ENCODE data around the gene DRAM1.

GRCh38 chr12:101845137-101845711 is 32.2 kb upstream of the DRAM1 start:
- no peak for TF ChIP-seq GATA2 (CRISPR knock-in tag; IDR thresholded peaks at IDR 0.05)
- TF ChIP-seq CTCF (IDR thresholded peaks at IDR 0.05) = no peak
- TF ChIP-seq NRF1 (IDR thresholded peaks at IDR 0.05; ENCODE audit: low read depth, low read length) = no peak
- no peak for TF ChIP-seq REST (IDR thresholded peaks at IDR 0.05; ENCODE audit: low read depth, low read length)
- TF ChIP-seq FOXM1 (IDR thresholded peaks at IDR 0.05; ENCODE audit: low read depth) = no peak
- no peak for TF ChIP-seq JUND (IDR thresholded peaks at IDR 0.05)
- no peak for TF ChIP-seq EP300 (IDR thresholded peaks at IDR 0.05; ENCODE audit: borderline replicate concordance in 1 of 2, low read depth in 1 of 2, low read length in 1 of 2)
- TF ChIP-seq, protein P1, sequence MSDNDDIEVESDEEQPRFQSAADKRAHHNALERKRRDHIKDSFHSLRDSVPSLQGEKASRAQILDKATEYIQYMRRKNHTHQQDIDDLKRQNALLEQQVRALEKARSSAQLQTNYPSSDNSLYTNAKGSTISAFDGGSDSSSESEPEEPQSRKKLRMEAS (IDR thresholded peaks at IDR 0.05; ENCODE audit: low read depth) = no peak
- TF ChIP-seq MXI1 (IDR thresholded peaks at IDR 0.05; ENCODE audit: low read depth, low read length) = no peak

Measured in SK-N-SH (cell line).